Measurements from ENCODE around the gene CCSER1.

DNA sequence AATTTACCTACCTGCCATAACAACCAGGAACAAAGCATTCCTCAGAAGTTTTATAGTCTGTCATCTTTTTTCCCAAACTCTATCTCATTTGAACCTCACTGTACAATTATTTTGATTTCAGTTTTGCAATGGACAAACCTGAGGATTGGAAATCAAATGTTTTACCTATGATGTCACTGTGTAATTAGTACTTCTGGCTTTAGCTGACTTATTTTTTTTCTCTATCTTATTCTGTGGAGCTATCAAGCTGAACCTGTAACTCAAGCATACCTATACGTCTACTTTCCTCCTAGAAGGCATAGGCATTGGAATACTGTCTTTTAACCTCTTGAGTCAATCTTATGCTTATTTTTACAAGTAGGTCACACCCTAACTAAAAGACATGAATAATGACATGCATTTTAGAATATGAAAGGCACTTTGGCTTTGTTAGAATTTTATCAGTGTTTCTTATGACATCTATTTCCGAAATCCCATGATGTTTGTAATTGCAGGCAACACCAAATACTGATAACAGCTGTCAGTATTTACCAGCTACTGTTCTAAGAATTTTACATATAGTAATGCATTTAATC, 21.5 kb downstream of the CCSER1 start:
- no peak for TF ChIP-seq EZH2 (IDR thresholded peaks at IDR 0.05)
- no peak for TF ChIP-seq POLR2AphosphoS5 (IDR thresholded peaks at IDR 0.05; ENCODE audit: borderline replicate concordance, low read depth, low read length)

All from SK-N-MC (cell line).